ENCODE data around the gene UGCG. TPM values are rescaled to one million over a fixed set of nuclear protein-coding genes. Genes with fewer than 3 reads are reported as not detected.
"Not testable (repeated sequence)": the region's sequence is repeated elsewhere in the genome, so short reads cannot be mapped to it uniquely, and the experiment has no call there.

Gene UGCG
- total RNA-seq, 1 experiment from 2014 or later, result 32.6 TPM

DNA sequence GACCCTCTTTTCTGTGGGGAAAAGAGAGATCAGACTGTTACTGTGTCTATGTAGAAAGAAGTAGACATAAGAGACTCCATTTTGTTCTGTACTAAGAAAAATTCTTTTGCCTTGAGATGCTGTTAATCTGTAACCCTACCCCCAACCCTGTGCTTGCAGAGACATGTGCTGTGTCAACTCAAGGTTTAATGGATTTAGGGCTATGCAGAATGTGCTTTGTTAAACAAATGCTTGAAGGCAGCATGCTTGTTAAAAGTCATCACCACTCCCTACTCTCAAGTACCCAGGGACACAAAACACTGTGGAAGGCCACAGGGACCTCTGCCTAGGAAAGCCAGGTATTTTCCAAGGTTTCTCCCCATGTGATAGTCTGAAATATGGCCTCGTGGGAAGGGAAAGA, 21.3 kb upstream of the UGCG start:
- H3K27me3 ChIP-seq (ENCODE audit: insufficient read depth, low read length); H4K20me1 ChIP-seq (ENCODE audit: insufficient read depth); H3K4me2 ChIP-seq (ENCODE audit: low read length); H3K79me2 ChIP-seq (ENCODE audit: insufficient read depth, low read length); ATAC-seq; H3K36me3 ChIP-seq (ENCODE audit: control insufficient read depth in 1 of 2, insufficient read depth in 2 of 2, low read length in 2 of 2); intact Hi-C loops (cut with micrococcal nuclease); POLR2A ChIA-PET; H3K9me2 ChIP-seq (ENCODE audit: insufficient read depth); CTCF ChIA-PET; H3K4me1 ChIP-seq (ENCODE audit: control insufficient read depth in 1 of 2, insufficient read depth in 2 of 2, low read length in 2 of 2); BruUV-seq (replicated peaks); H3K4me3 ChIP-seq (replicated peaks in 1 of 2; ENCODE audit: low read depth in 1 of 2, low read length in 2 of 2); DNase-seq (ENCODE audit: low read depth, low spot score); H3K27ac ChIP-seq (ENCODE audit: low read depth, low read length); H2AFZ ChIP-seq (ENCODE audit: low read depth, low read length, poor library complexity, severe bottlenecking); H3K9me3 ChIP-seq (ENCODE audit: control insufficient read depth in 1 of 2, insufficient read depth in 1 of 2, low read depth in 1 of 2, low read length in 2 of 2); H3K9ac ChIP-seq (ENCODE audit: low read length); RAD21 ChIA-PET (ENCODE audit: low non-redundant PET in 1 of 2, low total read pairs in 2 of 2, uncharacterized antibody in 2 of 2, unreplicated experiment in 2 of 2): not testable (repeated sequence)

DNA sequence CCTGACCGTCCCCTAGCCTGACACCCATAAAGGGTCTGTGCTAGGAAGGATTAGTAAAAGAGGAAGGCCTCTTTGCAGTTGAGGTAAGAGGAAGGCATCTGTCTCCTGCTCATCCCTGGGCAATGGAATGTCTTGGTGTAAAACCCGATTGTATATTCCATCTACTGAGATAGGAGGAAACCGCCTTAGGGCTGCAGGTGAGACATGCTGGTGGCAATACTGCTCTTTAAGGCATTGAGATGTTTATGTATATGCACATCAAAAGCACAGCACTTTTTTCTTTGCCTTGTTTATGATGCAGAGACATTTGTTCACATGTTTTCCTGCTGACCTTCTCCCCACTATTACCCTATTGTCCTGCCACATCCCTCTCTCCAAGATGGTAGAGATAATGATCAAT, 20.9 kb upstream of the UGCG start:
- H2AFZ ChIP-seq (ENCODE audit: low read depth, low read length, poor library complexity, severe bottlenecking); H3K9me3 ChIP-seq (ENCODE audit: control insufficient read depth in 1 of 2, insufficient read depth in 1 of 2, low read depth in 1 of 2, low read length in 2 of 2); POLR2A ChIA-PET; H3K36me3 ChIP-seq (ENCODE audit: control insufficient read depth in 1 of 2, insufficient read depth in 2 of 2, low read length in 2 of 2); BruUV-seq (replicated peaks); H3K4me1 ChIP-seq (ENCODE audit: control insufficient read depth in 1 of 2, insufficient read depth in 2 of 2, low read length in 2 of 2); H4K20me1 ChIP-seq (ENCODE audit: insufficient read depth); H3K4me3 ChIP-seq (replicated peaks in 1 of 2; ENCODE audit: low read depth in 1 of 2, low read length in 2 of 2); H3K9ac ChIP-seq (ENCODE audit: low read length); H3K27me3 ChIP-seq (ENCODE audit: insufficient read depth, low read length); H3K9me2 ChIP-seq (ENCODE audit: insufficient read depth); ATAC-seq; H3K4me2 ChIP-seq (ENCODE audit: low read length); DNase-seq (ENCODE audit: low read depth, low spot score); H3K27ac ChIP-seq (ENCODE audit: low read depth, low read length); RAD21 ChIA-PET (ENCODE audit: low non-redundant PET in 1 of 2, low total read pairs in 2 of 2, uncharacterized antibody in 2 of 2, unreplicated experiment in 2 of 2); CTCF ChIA-PET; intact Hi-C loops (cut with micrococcal nuclease); H3K79me2 ChIP-seq (ENCODE audit: insufficient read depth, low read length): not testable (repeated sequence)

DNA sequence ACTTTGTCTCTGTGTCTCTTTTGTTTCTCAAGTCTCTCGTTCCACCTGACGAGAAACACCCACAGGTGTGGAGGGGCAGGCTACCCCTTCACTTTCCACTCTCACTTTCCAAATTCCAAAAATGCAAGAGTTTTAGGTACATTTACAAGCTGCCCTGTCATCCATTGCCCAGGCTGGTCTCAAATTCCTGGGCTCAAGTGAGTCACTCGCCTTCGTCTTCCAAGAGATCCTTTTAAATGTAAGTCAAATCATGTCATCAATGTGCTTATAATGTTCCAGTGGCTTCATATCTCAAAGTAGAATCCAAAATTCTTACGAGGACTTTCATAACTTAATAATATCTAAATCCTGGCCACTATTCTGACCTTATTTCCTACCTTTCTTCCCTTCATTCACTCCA, 20.4 kb upstream of the UGCG start:
- H3K9me3 ChIP-seq (ENCODE audit: control insufficient read depth in 1 of 2, insufficient read depth in 1 of 2, low read depth in 1 of 2, low read length in 2 of 2), result peaks cover 0 to 6% of the 10 kb centered on the region in 2 experiments; a peak in 1 of 4 replicates
- H3K4me3 ChIP-seq (replicated peaks in 1 of 2; ENCODE audit: low read depth in 1 of 2, low read length in 2 of 2), result no peak overlapping the region
- no peak overlapping the region for H3K9ac ChIP-seq (ENCODE audit: low read length)
- H3K36me3 ChIP-seq (ENCODE audit: control insufficient read depth in 1 of 2, insufficient read depth in 2 of 2, low read length in 2 of 2), result no peaks in the 10 kb centered on the region
- H3K27ac ChIP-seq (ENCODE audit: low read depth, low read length), result no peak overlapping the region
- ATAC-seq (no peak), DNase-seq (ENCODE audit: low read depth, low spot score) (no peak)
- H3K79me2 ChIP-seq (ENCODE audit: insufficient read depth, low read length), result no peaks in the 10 kb centered on the region
- no peaks in the 10 kb centered on the region for H3K4me1 ChIP-seq (ENCODE audit: control insufficient read depth in 1 of 2, insufficient read depth in 2 of 2, low read length in 2 of 2)
- CTCF ChIA-PET, result no interaction called here
- H3K9me2 ChIP-seq (ENCODE audit: insufficient read depth), result no peaks in the 10 kb centered on the region
- RAD21 ChIA-PET (ENCODE audit: low non-redundant PET in 1 of 2, low total read pairs in 2 of 2, uncharacterized antibody in 2 of 2, unreplicated experiment in 2 of 2), result no interaction called here
- no TSS peak for BruUV-seq (replicated peaks)
- H4K20me1 ChIP-seq (ENCODE audit: insufficient read depth), result no peaks in the 10 kb centered on the region
- no peak overlapping the region for H2AFZ ChIP-seq (ENCODE audit: low read depth, low read length, poor library complexity, severe bottlenecking)
- H3K27me3 ChIP-seq (ENCODE audit: insufficient read depth, low read length), result no peaks in the 10 kb centered on the region
- H3K4me2 ChIP-seq (ENCODE audit: low read length), result no peak overlapping the region
- POLR2A ChIA-PET, result interaction anchor here (0.7 kb wide), 1 partner anchor 74 kb away, joined by 4 read pairs; no protein-coding TSS in a partner anchor
- intact Hi-C loops (cut with micrococcal nuclease), result no loop called here
- TF ChIP-seq EGR1 (IDR thresholded peaks at IDR 0.05; ENCODE audit: low read depth) (no peak), FOSL1 (IDR thresholded peaks at IDR 0.05; ENCODE audit: low read depth) (no peak), POLR2AphosphoS5 (IDR thresholded peaks at IDR 0.05; ENCODE audit: low read depth, low read length) (no peak), POLR2A (IDR thresholded peaks at IDR 0.05; ENCODE audit: borderline replicate concordance, extremely low read depth, insufficient read depth, insufficient read length) (no peak), EZH2 (IDR thresholded peaks at IDR 0.05) (no peak), ZNF274 (IDR thresholded peaks at IDR 0.05; ENCODE audit: low read depth, low read length) (no peak), ZFX (IDR thresholded peaks at IDR 0.05) (no peak), SRF (IDR thresholded peaks at IDR 0.05; ENCODE audit: low read depth) (no peak), YY1 (IDR thresholded peaks at IDR 0.05; ENCODE audit: extremely low read depth, insufficient replicate concordance, low read depth, low read length) (no peak), SP1 (IDR thresholded peaks at IDR 0.05; ENCODE audit: low read depth) (no peak), ELF1 (IDR thresholded peaks at IDR 0.05; ENCODE audit: borderline replicate concordance, low read depth) (no peak), CEBPB (IDR thresholded peaks at IDR 0.05; ENCODE audit: low read depth) (no peak), RAD21 (IDR thresholded peaks at IDR 0.05; ENCODE audit: low read depth) (no peak), CBX3 (IDR thresholded peaks at IDR 0.05; ENCODE audit: low read depth) (no peak), JUND (IDR thresholded peaks at IDR 0.05) (no peak), SIN3A (IDR thresholded peaks at IDR 0.05; ENCODE audit: low read depth) (no peak), TCF7L2 (IDR thresholded peaks at IDR 0.05; ENCODE audit: borderline replicate concordance, extremely low read depth, insufficient read depth, insufficient read length) (no peak)
- TF ChIP-seq, protein P1, sequence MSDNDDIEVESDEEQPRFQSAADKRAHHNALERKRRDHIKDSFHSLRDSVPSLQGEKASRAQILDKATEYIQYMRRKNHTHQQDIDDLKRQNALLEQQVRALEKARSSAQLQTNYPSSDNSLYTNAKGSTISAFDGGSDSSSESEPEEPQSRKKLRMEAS (IDR thresholded peaks at IDR 0.05), result no peak
- TF ChIP-seq, protein P2, sequence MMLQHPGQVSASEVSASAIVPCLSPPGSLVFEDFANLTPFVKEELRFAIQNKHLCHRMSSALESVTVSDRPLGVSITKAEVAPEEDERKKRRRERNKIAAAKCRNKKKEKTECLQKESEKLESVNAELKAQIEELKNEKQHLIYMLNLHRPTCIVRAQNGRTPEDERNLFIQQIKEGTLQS (IDR thresholded peaks at IDR 0.05), result no peak
